H1 (cell line): ENCODE data around the gene PRSS53. TPM values are rescaled to one million over a fixed set of nuclear protein-coding genes. Genes with fewer than 3 reads are reported as not detected.

Experiments
- GTF2F1 ChIP-seq: IDR thresholded peaks from 2 replicates; pipeline ENCODE4 v1.6.1; 2012; ENCODE audit warnings: low read depth, low read length, improper control_type of control experiment, borderline replicate concordance
- NANOG ChIP-seq: IDR thresholded peaks from 2 replicates; pipeline ENCODE4 v1.6.1; 2011; ENCODE audit warnings: low read length, low read depth, mild to moderate bottlenecking, inconsistent platforms; ENCODE audit not compliant: insufficient read depth, poor library complexity, severe bottlenecking
- RNF2 ChIP-seq: fragments of 200-900, 300-1000 bp; sonication (generic); IDR thresholded peaks from 2 replicates; pipeline ENCODE4 v1.7.1; 2016; ENCODE audit warnings: borderline replicate concordance, low read depth, mild to moderate bottlenecking, antibody characterized with exemption, low read length; ENCODE audit not compliant: poor library complexity, severe bottlenecking; ENCODE audit errors: missing control alignments
- TAF7 ChIP-seq: optimal IDR thresholded peaks from 2 replicates; pipeline ENCODE3; 2011; ENCODE audit warnings: low read depth, mild to moderate bottlenecking, inconsistent platforms, low read length, moderate library complexity, borderline replicate concordance
- polyA plus RNA-seq, 7 experiments: library from polyadenylated mRNA; depleted of rRNA in 3 of 7; stranded (reverse) in 5 of 7; unstranded in 2 of 7; fragments of >200 nt in 5 of 7; fragments of 200-250 nt in 2 of 7; gene quantifications; 1 replicate in 5 of 7; 2 replicates in 1 of 7; 4 replicates in 1 of 7; pipeline versions ENCODE4 v1.2.1 to v1.2.3, GENCODE V29; 2011 to 2013; ENCODE audit warnings: missing spikeins in 2 of 7, mixed read lengths in 2 of 7
- total RNA-seq: library from RNA; stranded (reverse); fragmentation: NEBNext Ultra II Directional; extraction: Animal tissue kit (Norgen Biotek cat#: 25700); gene quantifications from 2 replicates; pipeline ENCODE4 v1.2.1, GENCODE V29; 2021

PRSS53 gene
- total and polyA plus RNA-seq, 2 of the 8 experiments (the other 6 are each of a cell fraction or from before 2014, with no cell fraction given): 1.7 to 2.6 TPM

DNA sequence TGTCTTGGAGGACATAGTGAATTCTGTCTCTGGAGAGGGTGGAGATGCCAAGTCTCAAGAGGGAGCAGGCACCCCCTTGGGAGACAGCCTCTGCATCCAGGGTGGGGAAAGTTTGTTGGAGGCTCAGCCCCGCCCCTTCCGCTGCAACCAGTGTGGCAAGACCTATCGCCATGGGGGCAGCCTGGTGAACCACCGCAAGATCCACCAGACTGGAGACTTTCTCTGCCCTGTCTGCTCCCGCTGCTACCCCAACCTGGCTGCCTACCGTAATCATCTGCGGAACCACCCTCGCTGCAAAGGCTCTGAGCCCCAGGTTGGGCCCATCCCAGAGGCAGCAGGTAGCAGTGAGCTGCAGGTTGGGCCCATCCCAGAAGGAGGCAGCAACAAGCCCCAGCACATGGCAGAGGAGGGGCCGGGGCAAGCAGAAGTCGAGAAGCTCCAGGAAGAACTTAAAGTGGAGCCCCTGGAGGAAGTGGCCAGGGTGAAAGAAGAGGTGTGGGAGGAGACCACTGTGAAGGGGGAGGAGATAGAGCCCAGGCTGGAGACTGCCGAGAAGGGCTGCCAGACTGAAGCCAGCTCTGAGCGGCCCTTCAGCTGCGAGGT, 9.3 kb downstream of the PRSS53 start (continued):
- TF ChIP-seq NANOG (no peak), TAF7 (no peak), RNF2 (no peak), GTF2F1 (no peak)
